Gastroesophageal sphincter (tissue), 3 donors: ENCODE measurements around the gene ARHGEF10L.

Source experiments
- EP300 ChIP-seq: sonication (generic); formaldehyde crosslinking; IDR thresholded peaks from one replicate; pipeline ENCODE4 v1.6.1; 2017; ENCODE audit warnings: antibody characterized with exemption, mild to moderate bottlenecking
- POLR2A ChIP-seq, 2 donors: fragments of 450-650 bp; IDR thresholded peaks; one replicate each; pipeline ENCODE4 v1.6.1; 2017; ENCODE audit warnings: antibody characterized with exemption in 2 of 2, mild to moderate bottlenecking in 2 of 2, moderate library complexity in 1 of 2
- POLR2AphosphoS5 ChIP-seq: sonication (generic); formaldehyde crosslinking; IDR thresholded peaks from one replicate; pipeline ENCODE4 v1.6.1; 2017; ENCODE audit warnings: antibody characterized with exemption
- TF ChIP-seq, protein P1 (sequence below), 4 experiments: fragments of 200-600 bp in 2 of 4; fragments of 450-650 bp in 2 of 4; sonication (generic) in 1 of 4; IDR thresholded peaks; one replicate each; pipeline ENCODE4 v1.5.1; 2017 to 2019; ENCODE audit warnings: antibody characterized with exemption in 4 of 4, mild to moderate bottlenecking in 2 of 4, moderate library complexity in 2 of 4

DNA sequence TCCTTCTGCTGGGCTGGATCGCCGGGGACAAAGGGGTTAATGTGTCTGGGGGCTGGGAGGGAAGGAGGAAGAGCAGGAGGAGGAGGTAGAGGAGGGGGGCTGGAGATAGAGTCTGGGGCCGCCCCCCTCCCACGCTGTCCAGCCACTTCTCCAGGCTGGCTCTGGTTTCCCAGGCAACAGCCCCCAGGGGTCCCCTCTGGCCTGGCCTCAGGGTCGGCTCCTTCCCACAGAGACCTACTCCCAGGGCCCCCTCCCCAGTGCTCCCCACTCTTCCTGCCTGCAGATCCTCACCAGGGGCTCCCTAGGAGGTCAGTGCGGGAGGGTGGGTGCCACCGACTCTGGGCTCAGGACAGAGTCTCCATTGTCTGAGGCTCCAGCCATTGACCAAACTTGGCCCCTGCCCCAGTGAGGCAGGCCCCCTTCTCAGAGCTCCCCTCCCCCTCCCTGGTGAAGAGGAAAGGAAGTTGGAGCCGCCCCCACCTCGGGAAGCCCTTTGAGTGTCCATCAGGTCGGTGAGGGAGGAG is 34.1 kb downstream of the ARHGEF10L start:
- TF ChIP-seq POLR2AphosphoS5 = no peak
- TF ChIP-seq, protein P1, sequence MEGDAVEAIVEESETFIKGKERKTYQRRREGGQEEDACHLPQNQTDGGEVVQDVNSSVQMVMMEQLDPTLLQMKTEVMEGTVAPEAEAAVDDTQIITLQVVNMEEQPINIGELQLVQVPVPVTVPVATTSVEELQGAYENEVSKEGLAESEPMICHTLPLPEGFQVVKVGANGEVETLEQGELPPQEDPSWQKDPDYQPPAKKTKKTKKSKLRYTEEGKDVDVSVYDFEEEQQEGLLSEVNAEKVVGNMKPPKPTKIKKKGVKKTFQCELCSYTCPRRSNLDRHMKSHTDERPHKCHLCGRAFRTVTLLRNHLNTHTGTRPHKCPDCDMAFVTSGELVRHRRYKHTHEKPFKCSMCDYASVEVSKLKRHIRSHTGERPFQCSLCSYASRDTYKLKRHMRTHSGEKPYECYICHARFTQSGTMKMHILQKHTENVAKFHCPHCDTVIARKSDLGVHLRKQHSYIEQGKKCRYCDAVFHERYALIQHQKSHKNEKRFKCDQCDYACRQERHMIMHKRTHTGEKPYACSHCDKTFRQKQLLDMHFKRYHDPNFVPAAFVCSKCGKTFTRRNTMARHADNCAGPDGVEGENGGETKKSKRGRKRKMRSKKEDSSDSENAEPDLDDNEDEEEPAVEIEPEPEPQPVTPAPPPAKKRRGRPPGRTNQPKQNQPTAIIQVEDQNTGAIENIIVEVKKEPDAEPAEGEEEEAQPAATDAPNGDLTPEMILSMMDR (IDR thresholded peaks at IDR 0.05) = no peak
- no peak for TF ChIP-seq POLR2A (IDR thresholded peaks at IDR 0.05)
- TF ChIP-seq EP300 = no peak
